IPS DF 19.7 (cell line): ENCODE results near the gene ASB13.

ENCODE experiments used
- DNase-seq: peaks from one replicate; pipeline ENCODE4 v3.0.0-alpha.2; 2013; ENCODE audit warnings: low read depth, low spot score

Gene ASB13, protein sequence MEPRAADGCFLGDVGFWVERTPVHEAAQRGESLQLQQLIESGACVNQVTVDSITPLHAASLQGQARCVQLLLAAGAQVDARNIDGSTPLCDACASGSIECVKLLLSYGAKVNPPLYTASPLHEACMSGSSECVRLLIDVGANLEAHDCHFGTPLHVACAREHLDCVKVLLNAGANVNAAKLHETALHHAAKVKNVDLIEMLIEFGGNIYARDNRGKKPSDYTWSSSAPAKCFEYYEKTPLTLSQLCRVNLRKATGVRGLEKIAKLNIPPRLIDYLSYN

DNA sequence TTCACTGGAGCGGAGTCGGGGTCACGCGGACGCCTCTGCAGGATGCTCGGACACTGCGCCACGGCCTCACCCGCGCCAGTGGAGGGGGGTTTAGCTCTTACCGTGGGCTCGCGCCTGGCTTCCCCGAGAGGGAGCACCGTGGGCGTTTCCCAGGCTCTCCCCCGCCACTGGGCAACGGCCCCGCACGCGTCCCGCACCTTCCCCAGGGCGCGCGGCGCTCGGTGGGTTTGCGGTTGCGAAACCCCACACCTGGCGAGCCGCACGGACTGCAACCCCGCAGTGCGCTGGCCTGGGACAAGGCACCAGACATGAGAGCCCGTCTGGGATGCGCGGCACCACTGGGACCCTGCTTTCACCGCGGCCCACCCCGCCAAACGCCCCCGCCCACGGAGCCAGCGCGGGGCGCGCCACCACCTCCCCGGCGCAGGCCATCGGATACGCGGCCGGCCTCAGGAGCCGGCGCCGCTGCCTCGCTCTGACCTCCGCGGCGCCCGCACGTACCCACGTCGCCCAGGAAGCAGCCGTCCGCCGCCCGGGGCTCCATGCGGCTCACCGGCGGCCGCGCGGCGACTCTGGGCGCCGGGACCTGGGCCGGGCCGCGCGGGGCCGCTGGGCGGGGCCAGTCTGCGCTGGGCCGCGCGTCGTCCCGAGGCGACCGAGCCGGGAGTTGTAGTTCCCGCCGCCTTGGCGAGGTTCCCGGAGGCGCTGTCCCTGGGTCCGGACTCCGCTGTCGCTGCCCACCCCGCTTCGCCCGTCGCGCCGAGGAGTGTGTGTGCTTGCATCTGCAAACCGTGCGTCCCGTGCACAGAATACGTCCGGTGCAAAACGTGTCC is at the start of gene ASB13:
Gene ASB13, minus strand, starts transcription at position 588 of the 833 bp plus-strand sequence. Its CDS starts 44 bp downstream, at position 544.
- no peak for DNase-seq

DNA sequence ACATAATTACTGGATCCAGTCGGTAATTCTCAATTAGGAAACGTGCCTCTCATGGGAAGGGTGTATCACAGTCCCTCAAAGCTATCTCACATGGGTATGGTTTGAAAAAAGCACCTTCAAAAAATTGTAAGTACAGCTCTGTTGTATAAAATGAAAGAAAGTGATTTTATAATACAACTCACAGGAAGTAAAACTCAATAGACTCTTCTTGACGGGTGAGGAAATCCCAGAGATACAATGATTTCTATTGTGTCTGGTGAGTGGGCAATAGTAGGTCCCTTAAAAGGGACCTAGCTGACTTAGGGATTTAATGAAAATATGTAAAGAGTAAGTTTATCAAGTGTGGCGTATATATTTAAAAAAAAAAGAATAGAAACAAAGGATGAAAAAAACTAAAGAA is 45.2 kb upstream of the ASB13 start:
- no peak for DNase-seq

DNA sequence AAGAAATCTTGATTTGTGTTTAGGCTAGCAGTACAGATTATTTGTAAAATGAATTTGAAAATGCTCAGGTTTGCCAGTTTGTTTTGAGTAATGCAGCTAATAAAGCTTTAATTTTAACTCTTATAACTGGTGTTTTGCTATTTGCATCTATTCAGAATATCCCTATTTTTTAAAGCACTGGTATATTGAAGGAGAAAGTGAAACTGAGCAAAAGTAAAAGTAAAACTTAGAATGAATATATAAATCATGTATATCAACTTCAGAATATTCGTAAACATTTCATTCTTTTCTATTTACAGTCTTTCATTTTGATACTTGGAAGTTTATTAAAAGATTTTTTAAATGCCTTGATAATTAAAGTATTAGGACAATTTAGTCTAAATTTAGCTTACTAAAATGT is 44.5 kb upstream of the ASB13 start:
- no peak for DNase-seq

DNA sequence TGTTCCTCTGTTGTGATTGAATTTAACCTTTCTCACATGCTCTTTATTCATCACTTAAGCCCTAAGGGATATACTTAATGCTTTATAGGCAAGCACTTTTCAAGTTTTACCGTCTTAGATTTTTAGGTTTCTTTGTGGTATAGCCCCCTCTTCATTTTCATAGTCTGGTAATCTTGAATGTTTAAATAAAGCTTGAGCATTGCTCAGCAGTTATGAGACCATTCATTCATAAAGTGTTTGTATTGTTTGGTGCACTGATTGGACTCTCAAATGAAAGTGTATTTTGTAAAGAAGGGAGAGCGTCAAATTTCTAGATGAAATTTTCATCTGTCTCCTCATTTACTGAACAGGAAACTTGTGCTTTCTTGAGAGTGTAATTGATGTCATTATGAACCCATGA is 43.5 kb upstream of the ASB13 start:
- DNase-seq: no peak

DNA sequence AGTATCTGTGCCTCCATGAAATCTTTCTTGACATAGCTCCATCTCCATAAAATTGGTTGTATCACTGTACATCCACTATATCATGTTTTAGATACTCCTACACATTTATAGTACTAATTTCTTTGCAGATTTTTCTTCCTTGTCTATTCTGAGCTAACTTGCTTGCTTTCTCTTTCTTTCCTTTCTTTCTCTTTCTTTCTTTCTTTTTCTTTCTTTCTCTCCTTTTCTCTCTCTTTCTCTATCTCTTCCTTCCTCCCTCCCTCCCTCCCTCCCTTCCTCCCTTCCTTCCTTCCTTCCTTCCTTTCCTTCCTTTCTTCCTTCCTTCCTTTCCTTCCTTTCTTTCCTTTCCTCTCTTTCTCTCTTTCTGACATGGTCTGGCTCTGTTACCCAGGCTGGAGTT is 42.0 kb upstream of the ASB13 start:
- DNase-seq: no peak

DNA sequence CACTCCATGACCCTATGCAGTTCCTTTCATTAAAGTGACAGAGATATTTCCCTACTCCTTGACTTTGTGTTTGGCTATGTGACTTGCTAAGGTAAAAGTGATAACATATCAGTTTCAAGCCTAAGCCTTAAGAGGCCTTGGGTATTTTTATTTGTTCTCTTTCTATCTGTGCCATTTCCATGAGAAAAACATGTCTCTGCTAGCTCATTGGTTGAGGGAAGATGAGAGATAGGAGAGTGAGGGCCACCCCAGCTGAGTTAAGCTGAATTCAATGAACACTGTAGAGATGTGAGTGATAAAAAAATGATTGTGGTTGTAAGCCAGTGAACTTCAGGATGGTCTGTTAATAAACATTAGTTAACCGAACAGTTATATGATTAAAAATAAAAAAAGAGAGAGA is 31.7 kb upstream of the ASB13 start:
- DNase-seq: no peak

DNA sequence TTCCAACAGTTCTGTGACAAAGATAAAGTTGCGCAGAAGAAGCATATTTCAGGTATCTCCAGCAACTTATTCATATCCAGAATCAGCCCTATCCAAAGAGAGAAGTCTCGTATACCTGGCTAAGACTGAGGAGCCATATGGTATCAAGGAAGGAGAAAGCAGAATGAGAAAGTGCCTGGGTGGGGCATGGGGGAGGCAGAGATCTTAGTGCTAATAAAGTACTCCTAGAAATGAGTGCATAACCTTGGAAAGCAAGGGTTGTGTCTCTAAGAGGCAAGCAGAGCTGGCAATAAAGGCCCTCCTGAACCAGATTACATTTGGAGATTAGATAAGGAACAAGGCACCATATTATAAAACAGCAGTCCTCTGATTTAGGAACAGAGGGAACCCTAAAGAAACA is 30.9 kb upstream of the ASB13 start:
- no peak for DNase-seq

DNA sequence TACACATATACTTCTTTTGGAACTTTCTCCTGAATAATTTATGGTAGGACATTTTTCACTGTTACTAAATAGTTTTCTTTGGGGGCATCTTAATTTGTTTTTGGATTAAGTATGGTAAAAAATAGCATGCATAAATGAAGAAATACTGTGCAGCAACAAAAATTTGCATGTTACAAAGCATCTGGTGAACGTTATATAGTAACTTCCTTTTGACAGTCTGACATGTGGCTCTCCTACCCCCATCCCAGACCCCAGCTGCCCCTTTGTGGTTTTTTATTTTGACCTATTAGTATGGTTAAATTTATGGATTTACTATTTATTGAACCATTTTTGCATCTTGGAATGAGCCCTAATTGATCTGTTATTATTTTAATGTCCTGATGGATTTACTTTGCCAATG is 28.2 kb upstream of the ASB13 start:
- DNase-seq: no peak

DNA sequence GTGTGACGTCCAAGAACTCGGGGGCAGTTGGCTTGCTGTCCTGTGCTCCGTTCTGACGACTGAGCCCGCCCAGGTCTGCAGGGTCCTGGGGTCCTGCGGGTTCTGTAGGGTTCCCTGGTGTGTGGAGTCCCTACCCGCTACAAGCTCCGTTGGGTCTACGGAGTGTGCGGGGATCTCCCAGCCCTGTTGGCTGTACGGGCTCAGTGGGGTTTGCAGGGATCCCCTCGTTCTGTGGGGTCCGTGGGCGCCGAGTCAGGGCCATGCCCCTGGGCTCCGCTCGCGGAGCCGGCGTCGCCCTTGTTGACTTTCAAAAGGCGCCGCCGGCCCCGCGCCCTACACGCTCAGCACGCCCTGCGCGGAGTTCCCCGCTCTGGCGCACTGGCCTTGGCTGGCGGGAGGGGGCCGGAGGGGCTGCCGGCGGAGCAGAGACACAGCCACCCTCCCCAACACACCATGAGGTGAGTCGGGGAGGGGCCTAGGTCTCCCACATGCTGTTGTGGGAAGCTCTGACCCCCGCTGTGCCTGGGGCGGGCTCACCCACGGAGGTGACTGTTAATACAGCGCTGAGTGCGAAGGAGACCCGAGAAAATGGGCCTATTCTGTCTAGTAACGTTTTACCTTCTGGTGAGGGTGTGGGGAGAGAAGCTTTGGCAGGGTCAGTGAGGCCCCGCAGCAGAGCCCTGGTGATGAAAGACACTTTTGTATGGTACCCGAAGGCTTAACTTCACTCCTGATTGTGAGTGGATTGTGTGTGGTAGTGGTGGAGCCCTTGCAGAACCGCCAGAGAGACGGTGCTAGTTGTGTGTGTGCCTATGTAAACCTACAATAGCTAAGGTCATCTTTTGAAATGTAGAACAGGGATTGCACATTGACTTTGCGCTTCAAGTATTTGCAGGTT is 26.3 kb upstream of the ASB13 start:
- DNase-seq: no peak

DNA sequence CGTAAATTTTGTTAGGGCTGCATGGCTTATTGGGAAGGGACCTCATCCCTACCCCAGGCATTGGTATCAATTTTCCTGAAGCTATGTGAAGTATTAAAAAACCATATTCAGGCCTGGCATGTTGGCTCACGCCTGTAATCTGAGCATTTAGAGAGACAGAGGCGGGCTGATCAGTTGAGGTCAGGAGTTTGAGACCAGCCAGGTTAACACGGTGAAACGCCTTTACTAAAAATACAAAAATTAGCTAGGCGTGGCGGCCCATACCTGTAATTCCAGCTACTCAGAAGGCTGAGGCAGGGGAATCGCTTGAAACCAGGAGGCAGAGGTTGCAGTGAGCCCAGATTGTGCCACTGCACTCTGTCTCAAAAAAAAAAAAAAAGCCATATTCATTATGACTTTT is 25.4 kb upstream of the ASB13 start:
- DNase-seq: no peak

DNA sequence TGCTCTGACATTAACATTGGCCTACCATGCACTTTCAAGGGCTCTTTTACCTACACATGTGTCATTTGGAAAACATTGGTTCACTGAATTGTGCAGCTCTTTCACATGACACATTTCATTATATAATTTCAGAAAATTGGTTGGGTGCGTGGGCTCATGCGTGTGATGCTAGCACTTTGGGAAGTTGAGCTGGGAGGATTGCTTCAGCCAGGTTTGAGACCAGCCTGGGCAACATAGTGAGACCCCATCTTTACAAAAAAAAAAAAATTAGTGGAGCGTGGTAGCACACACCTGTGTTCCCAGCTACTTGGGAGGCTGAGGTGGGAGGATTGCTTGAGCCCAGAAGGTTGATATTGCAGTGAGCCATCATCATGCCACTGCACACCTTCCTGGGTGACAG is 22.2 kb upstream of the ASB13 start:
- no peak for DNase-seq

DNA sequence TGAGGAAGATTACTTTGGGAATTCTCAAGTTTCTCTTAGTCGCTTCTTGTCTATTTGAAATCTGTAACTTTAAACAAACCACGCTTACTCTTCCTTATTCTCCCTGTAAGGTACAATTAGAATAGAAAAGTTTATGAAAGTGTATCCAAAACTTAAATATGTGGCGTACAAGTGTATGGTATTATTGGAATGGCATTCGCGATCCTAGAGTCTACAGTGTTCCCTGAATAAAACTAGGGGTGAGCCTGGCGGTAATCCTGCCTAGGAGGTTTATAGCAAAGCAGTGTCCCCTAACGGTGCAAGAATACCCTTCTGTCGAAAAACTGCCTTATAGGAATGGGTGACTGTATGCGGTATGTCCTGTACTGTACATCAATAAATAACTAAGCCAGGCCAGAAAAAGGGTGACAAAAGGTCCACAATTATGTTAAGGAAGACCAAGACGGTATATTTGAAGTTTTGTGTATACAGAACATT is 19.4 kb upstream of the ASB13 start:
- DNase-seq: no peak

DNA sequence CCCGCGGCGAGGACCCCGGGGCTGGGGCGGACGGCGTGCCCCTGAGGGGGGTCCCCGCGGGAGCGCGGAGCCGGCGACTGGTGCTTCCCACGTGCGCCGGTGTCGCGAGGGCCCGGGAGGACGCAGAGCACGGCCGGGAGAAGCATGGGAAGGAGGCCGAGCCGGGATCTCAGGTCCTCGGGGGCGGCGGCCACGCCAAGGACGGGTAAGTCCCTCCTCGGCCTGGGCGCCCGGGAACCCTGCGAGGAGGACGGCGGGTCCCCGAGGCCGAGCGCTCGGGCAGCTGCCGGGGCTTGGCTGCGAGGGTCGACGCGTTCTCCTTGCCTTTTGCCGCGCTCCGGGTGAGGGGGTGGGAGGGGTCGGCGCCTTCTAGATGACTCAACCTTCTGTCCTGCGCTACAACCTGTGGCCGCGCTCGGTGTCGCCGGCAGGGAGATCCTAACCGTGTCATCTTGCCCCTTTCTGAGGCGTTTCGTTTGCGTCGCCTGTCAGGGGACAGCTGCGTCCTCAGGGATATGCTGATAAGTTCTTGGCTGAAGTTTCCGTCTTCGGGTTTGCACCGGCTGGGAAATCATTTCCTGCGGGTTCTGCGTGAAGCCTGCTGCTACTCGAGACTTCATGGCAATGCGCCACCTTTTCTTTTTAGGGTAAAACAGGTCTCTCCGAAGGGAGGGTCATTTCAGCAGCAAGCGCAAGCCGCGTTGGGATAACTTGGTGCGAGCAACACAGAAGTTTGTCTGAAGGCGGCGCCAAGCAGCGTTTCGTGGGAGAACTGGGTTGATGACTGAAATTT is 18.8 kb upstream of the ASB13 start:
- no peak for DNase-seq

DNA sequence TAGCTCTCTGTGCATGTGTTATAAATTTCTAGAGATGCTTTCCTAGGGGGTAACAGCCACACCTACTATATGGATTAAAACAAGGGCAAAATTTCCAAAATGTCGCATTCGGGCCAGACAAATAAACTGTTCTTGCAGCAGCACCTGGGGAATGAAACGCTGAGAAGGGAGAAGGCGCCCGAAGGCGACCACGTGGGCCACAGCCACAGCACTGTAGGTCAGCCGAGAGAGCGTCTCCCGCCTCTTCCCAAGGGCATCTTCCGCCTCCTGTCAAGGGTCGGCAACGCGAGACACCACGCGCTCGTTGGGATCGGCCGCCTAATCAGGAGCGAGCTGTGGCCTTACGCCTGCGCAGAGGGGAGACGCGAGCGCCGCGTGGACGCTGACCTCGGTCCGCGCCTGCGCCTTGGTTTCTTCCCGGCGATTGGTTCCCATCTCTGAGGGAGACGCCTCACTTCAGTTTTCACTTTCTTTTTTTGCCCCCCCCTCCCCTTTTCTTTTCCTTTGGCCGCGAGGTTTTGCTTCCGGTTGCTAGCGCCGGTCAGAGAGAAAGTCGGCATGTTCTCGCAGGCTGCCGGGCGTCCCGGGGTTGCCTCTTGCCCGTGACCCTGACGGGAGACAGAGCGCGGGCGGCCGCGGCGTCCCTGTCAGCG is 18.0 kb upstream of the ASB13 start, which contains the start of gene TASOR2:
Gene TASOR2, plus strand, starts transcription at position 521 of the 653 bp plus-strand sequence. CDS start 35,805 bp downstream, outside the sequence.
- peak; percentile 94 for DNase-seq

DNA sequence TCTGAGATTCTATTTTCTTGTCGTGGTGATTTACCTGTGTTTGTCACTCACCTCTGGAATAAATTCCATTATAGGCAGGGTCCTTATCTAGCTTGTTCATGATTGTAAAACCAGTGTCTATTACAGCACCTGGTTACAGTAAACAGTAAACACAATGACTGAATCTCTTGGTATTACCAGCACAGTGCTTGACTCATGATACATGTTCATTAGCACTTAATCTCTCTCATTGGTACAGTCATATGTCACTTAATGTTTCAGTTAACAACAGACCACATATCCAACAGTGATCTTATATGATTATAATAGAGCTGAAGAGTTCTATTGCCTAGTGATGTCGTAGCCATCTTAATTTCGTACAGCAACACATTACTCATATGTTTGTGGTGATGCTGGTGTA is 16.7 kb upstream of the ASB13 start:
- DNase-seq: no peak

DNA sequence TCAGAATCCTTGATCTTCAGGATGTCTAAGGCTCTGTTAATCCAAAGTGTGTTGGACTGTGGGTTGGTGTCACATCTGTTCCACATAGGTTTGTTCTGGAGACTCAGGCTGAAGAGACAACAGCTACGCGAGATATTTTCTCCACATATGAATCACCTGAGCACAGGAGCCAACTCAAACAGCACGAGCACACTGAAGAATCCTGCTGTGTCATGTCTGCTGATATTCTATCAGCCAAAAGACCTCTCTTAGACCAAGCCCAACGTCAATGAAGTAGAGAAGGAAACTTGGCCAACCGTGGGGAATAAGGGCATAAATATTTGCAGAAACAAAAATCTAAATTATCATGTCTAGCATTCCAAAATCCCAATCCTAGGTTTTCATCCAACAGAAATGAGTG is 15.5 kb upstream of the ASB13 start:
- no peak for DNase-seq

DNA sequence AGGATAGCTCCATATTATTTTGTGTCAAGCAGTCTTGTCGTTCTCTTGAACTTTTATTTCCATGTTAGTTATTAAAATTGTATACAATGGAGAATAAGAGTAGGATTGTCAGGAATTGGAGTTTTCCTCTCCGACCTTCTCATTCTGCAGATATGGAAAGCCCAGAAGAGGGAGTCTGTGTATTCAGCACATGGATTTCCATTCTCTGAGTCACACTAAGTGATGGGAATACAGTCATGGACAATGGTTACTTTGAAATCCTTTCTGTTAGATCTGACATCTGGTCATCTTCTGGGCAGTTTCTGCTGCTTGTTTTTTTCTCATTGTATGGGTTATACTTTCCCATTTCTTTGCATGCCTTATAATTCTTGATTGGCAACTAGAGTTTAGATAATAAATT is 13.2 kb upstream of the ASB13 start:
- DNase-seq: no peak

DNA sequence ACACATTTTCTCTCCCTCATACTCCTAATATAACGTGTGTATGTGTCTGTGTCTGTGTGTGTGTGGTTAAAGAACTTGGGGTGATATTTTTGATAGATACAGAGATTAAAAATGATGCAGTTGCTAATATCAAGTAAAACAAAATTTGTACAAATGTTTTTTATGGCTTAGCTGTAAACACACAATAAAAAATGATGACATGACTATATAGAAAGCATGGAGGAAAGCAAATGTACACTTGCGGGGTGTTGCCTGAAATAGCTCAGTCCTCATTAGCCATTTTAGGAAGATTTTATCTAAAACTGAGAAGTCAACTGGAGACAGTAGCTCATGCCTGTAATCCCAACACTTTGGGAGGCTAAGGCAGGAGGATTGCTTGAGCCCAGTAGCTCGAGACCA is 12.6 kb upstream of the ASB13 start:
- DNase-seq: no peak

DNA sequence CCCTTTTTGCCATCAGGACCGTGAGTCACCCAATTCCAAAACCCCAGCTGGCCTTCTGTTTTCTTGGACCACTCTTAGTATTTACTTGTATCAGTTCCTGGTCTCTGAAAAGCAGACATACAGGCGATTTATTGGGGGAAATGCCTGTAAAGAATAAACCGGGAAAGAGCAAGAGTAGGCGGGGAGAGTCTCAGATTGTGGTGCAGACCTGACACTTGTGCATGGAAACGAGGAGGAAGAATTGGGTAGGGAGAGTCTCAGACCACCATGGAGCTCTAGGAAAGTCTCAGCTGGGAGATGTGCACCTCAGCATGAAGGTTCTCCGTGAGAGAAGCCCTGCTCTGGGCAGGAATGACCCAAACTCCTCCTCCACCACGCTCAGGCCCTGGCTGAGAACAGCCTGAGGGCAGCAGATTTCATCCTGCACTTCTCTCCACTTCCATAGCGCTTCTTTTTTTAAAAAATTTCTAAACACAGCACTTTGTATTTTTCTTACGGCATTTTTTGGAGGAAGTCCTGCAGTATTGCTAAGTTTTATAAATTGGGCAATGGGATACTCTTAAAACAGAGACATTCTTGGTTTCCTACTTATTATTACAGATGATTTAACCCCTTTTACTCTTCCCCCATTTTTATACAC is 12.1 kb upstream of the ASB13 start:
- DNase-seq: no peak
